SU-DHL-6 (cell line): ENCODE measurements around the gene FBH1.

Experiments used
- H2AFZ ChIP-seq: fragments of 200-600 bp; sonication (generic); 2 replicates; pipeline ENCODE4 v1.6.1; 2014; ENCODE audit warnings: low read depth, mild to moderate bottlenecking, moderate library complexity, mixed read lengths, antibody characterized with exemption, low read length; ENCODE audit not compliant: severe bottlenecking
- H3F3A ChIP-seq: fragments of 200-600 bp; shearing (Covaris generic); 2 replicates; pipeline ENCODE4 v1.6.0; 2016; ENCODE audit warnings: antibody characterized with exemption, mild to moderate bottlenecking; ENCODE audit not compliant: insufficient read depth
- H3K27ac ChIP-seq: fragments of 200-600 bp; sonication (generic); 2 replicates; pipeline ENCODE4 v1.5.1; 2016; ENCODE audit warnings: low read depth, mild to moderate bottlenecking, low read length, moderate library complexity, mixed read lengths
- H3K27me3 ChIP-seq: fragments of 200-600 bp; sonication (generic), shearing (Covaris generic); 2 replicates; pipeline ENCODE4 v1.6.0; 2014; ENCODE audit warnings: mild to moderate bottlenecking, low read length
- H3K36me3 ChIP-seq: fragments of 200-600 bp; sonication (generic); 2 replicates; pipeline ENCODE4 v1.6.1; 2014; ENCODE audit warnings: mild to moderate bottlenecking, low read length, mixed read lengths
- H3K4me2 ChIP-seq: fragments of 300-600, 200-600 bp; shearing (Covaris generic), sonication (generic); 2 replicates; pipeline ENCODE4 v1.6.0; 2014; ENCODE audit warnings: low read length, low read depth, mild to moderate bottlenecking; ENCODE audit not compliant: poor library complexity, severe bottlenecking
- H3K4me3 ChIP-seq: fragments of 200-600 bp; sonication (generic); 2 replicates; pipeline ENCODE4 v1.5.1; 2014; ENCODE audit warnings: antibody characterized with exemption, low read length, mild to moderate bottlenecking, mixed read lengths; ENCODE audit not compliant: insufficient read depth, poor library complexity, severe bottlenecking
- H3K79me2 ChIP-seq: fragments of 200-600 bp; sonication (generic); 2 replicates; pipeline ENCODE4 v1.6.1; 2014; ENCODE audit warnings: mild to moderate bottlenecking, low read length, moderate library complexity; ENCODE audit not compliant: insufficient read depth
- H3K9ac ChIP-seq: fragments of 200-600 bp; sonication (generic); 2 replicates; pipeline ENCODE4 v1.7.0; 2014; ENCODE audit warnings: mild to moderate bottlenecking, low read length
- H3K9me2 ChIP-seq: fragments of 200-600 bp; sonication (generic); replicated peaks from 2 replicates; pipeline ENCODE4 v1.6.1; 2014; ENCODE audit warnings: low read length; ENCODE audit not compliant: insufficient read depth
- H3K9me3 ChIP-seq: fragments of 200-600 bp; sonication (generic); 2 replicates; pipeline ENCODE4 v1.6.1; 2014; ENCODE audit warnings: low read length, mixed read lengths; ENCODE audit not compliant: insufficient read depth
- H4K20me1 ChIP-seq: fragments of 200-600 bp; sonication (generic); 2 replicates; pipeline ENCODE4 v1.6.1; 2014; ENCODE audit warnings: low read depth, mild to moderate bottlenecking, antibody characterized with exemption, low read length, moderate library complexity, mixed read lengths
- CTCF ChIP-seq: fragments of 200-600 bp; sonication (generic); IDR thresholded peaks from one replicate; pipeline ENCODE4 v1.5.1; 2017; ENCODE audit warnings: antibody characterized with exemption, mild to moderate bottlenecking, low read length, moderate library complexity; ENCODE audit not compliant: insufficient read depth, poor library complexity, severe bottlenecking
- EZH2phosphoT487 ChIP-seq: fragments of 200-600 bp; sonication (generic), shearing (Covaris generic); conservative IDR thresholded peaks from 2 replicates; pipeline ENCODE4 v1.6.1; 2018; ENCODE audit warnings: mild to moderate bottlenecking, antibody characterized with exemption, low read length, moderate library complexity, mixed read lengths

FBH1 gene

GRCh38 chr10:5855979-5856700 lies 33.9 kb upstream of the FBH1 start:
- Histone ChIP-seq H3K27me3 (no peaks in the 10 kb centered on the region), H3K4me2 (no peak overlapping the region), H3K27ac (no peak overlapping the region), H3K9ac (no peak overlapping the region), H3K9me3 (no peaks in the 10 kb centered on the region), H3K4me3 (no peak overlapping the region), H3K36me3 (no peaks in the 10 kb centered on the region), H3K79me2 (no peaks in the 10 kb centered on the region), H2AFZ (no peak overlapping the region), H3K9me2 (no peaks in the 10 kb centered on the region), H4K20me1 (no peaks in the 10 kb centered on the region), H3F3A (no peaks in the 10 kb centered on the region)
- TF ChIP-seq EZH2phosphoT487 (no peak), CTCF (no peak)

GRCh38 chr10:5856701-5857004 lies 33.4 kb upstream of the FBH1 start:
- Histone ChIP-seq H3K9me3 (no peaks in the 10 kb centered on the region), H3K27ac (no peak overlapping the region), H3K27me3 (no peaks in the 10 kb centered on the region), H3K36me3 (no peaks in the 10 kb centered on the region), H3K4me2 (no peak overlapping the region), H3K9ac (no peak overlapping the region), H4K20me1 (no peaks in the 10 kb centered on the region), H3K9me2 (no peaks in the 10 kb centered on the region), H2AFZ (no peak overlapping the region), H3K79me2 (no peaks in the 10 kb centered on the region), H3F3A (no peaks in the 10 kb centered on the region), H3K4me3 (no peak overlapping the region)
- TF ChIP-seq CTCF: no peak
- no peak for TF ChIP-seq EZH2phosphoT487

GRCh38 chr10:5858811-5859210 lies 31.2 kb upstream of the FBH1 start:
- Histone ChIP-seq H3K9me3 (no peaks in the 10 kb centered on the region), H4K20me1 (no peaks in the 10 kb centered on the region), H3K9ac (no peak overlapping the region), H3F3A (no peaks in the 10 kb centered on the region), H3K79me2 (no peaks in the 10 kb centered on the region), H3K27me3 (no peaks in the 10 kb centered on the region), H3K36me3 (no peaks in the 10 kb centered on the region), H2AFZ (no peak overlapping the region), H3K4me3 (no peak overlapping the region), H3K4me2 (no peak overlapping the region), H3K27ac (no peak overlapping the region), H3K9me2 (no peaks in the 10 kb centered on the region)
- TF ChIP-seq EZH2phosphoT487 (no peak), CTCF (no peak)
